Neuronal stem cell (in vitro differentiated cells): ENCODE data around the gene NTRK2.

Experiments
- DNase-seq: peaks from one replicate; pipeline ENCODE4 v3.0.0-alpha.2; 2013; ENCODE audit warnings: low spot score
- H2AFZ ChIP-seq: one replicate; pipeline ENCODE4 v1.6.1; 2013; ENCODE audit warnings: mild to moderate bottlenecking, low read length, inconsistent platforms
- H2AK5ac ChIP-seq: 2 replicates; pipeline ENCODE4 v1.6.1; 2013; ENCODE audit warnings: low read depth, mild to moderate bottlenecking, inconsistent platforms, low read length, moderate library complexity, mixed read lengths
- H2BK120ac ChIP-seq: 2 replicates; pipeline ENCODE4 v1.6.1; 2013; ENCODE audit warnings: low read depth, mild to moderate bottlenecking, inconsistent platforms, low read length, moderate library complexity, mixed read lengths
- H2BK12ac ChIP-seq: one replicate; pipeline ENCODE4 v1.6.1; 2013; ENCODE audit warnings: low read length, inconsistent platforms
- H2BK15ac ChIP-seq: 2 replicates; pipeline ENCODE4 v1.6.1; 2013; ENCODE audit warnings: mild to moderate bottlenecking, low read length, inconsistent platforms, mixed read lengths
- H2BK5ac ChIP-seq: one replicate; pipeline ENCODE4 v1.6.1; 2013; ENCODE audit warnings: inconsistent platforms, mild to moderate bottlenecking, low read length, moderate library complexity
- H3K14ac ChIP-seq: one replicate; pipeline ENCODE4 v1.6.1; 2013; ENCODE audit warnings: low read length, inconsistent platforms
- H3K18ac ChIP-seq: 2 replicates; pipeline ENCODE4 v1.6.1; 2013; ENCODE audit warnings: low read length, inconsistent platforms
- H3K23ac ChIP-seq: 2 replicates; pipeline ENCODE4 v1.6.1; 2013; ENCODE audit warnings: low read depth, mild to moderate bottlenecking, mixed read lengths, low read length, inconsistent platforms; ENCODE audit not compliant: poor library complexity
- H3K27ac ChIP-seq: replicated peaks from 3 replicates; pipeline ENCODE4 v1.5.1; 2013; ENCODE audit warnings: low read length, inconsistent platforms
- H3K27me3 ChIP-seq, 3 experiments: 2 replicates each; pipeline ENCODE4 v1.6.1; 2013; ENCODE audit warnings: low read length in 3 of 3, mild to moderate bottlenecking in 2 of 3, inconsistent platforms in 1 of 3, low read depth in 1 of 3, mixed read lengths in 1 of 3, moderate library complexity in 1 of 3; ENCODE audit not compliant: control insufficient read depth in 3 of 3, insufficient read depth in 3 of 3
- H3K36me3 ChIP-seq, 2 donors: replicated peaks in 1 of 2; 2 replicates each; pipeline ENCODE4 v1.6.1; 2013; ENCODE audit warnings: low read length in 2 of 2; ENCODE audit not compliant: control insufficient read depth in 2 of 2, insufficient read depth in 2 of 2
- H3K4ac ChIP-seq: 2 replicates; pipeline ENCODE4 v1.6.1; 2013; ENCODE audit warnings: inconsistent platforms, mild to moderate bottlenecking, low read length, moderate library complexity
- H3K4me1 ChIP-seq, 2 donors: 1 replicate in 1 of 2; 2 replicates in 1 of 2; pipeline ENCODE4 v1.6.1; 2013; ENCODE audit warnings: low read length in 2 of 2, low read depth in 1 of 2; ENCODE audit not compliant: control insufficient read depth in 2 of 2, insufficient read depth in 1 of 2
- H3K4me2 ChIP-seq: one replicate; pipeline ENCODE4 v1.6.1; 2013; ENCODE audit warnings: mild to moderate bottlenecking, low read length, inconsistent platforms; ENCODE audit not compliant: insufficient read depth, poor library complexity, severe bottlenecking
- H3K4me3 ChIP-seq, 2 donors: 2 replicates each; pipeline ENCODE4 v1.5.1; 2013; ENCODE audit warnings: low read length in 2 of 2, mild to moderate bottlenecking in 2 of 2, inconsistent platforms in 1 of 2, moderate library complexity in 1 of 2
- H3K79me1 ChIP-seq: one replicate; pipeline ENCODE4 v1.6.1; 2013; ENCODE audit warnings: low read depth, mild to moderate bottlenecking, inconsistent platforms, low read length, moderate library complexity
- H3K9ac ChIP-seq: one replicate; pipeline ENCODE4 v1.6.1; 2013; ENCODE audit warnings: mild to moderate bottlenecking, low read depth, low read length, inconsistent platforms; ENCODE audit not compliant: poor library complexity
- H3K9me3 ChIP-seq, 2 donors: replicated peaks in 1 of 2; 2 replicates each; pipeline versions ENCODE3 to v1.6.1; 2013; ENCODE audit warnings: low read length in 2 of 2, mild to moderate bottlenecking in 2 of 2, inconsistent platforms in 1 of 2, low read depth in 1 of 2, mixed read lengths in 1 of 2, moderate library complexity in 1 of 2; ENCODE audit not compliant: control insufficient read depth in 2 of 2, insufficient read depth in 1 of 2
- H4K8ac ChIP-seq: one replicate; pipeline ENCODE4 v1.6.1; 2013; ENCODE audit warnings: low read depth, mild to moderate bottlenecking, inconsistent platforms, low read length, moderate library complexity
- H4K91ac ChIP-seq: one replicate; pipeline ENCODE4 v1.6.1; 2013; ENCODE audit warnings: low read length, low read depth, mild to moderate bottlenecking, inconsistent platforms; ENCODE audit not compliant: poor library complexity
- WGBS, 2 donors: extraction: QIAGEN DNeasy Blood & Tissue Kit; methylation state at CpG; one replicate each; pipeline ENCODE4 v1.1.7; 2013; ENCODE audit warnings: missing lambda C conversion rate in 2 of 2, mixed read lengths in 1 of 2; ENCODE audit not compliant: insufficient read length in 2 of 2, insufficient replicate concordance in 1 of 2; ENCODE audit errors: extremely low coverage in 2 of 2; 5-methylcytosine and 5-hydroxymethylcytosine counted together

The NTRK2 gene

GRCh38 chr9:84671586-84672521, 2.3 kb downstream of the NTRK2 start:
- no peak overlapping the region for H2BK15ac ChIP-seq
- H2BK120ac ChIP-seq = no peak overlapping the region
- H3K27me3 ChIP-seq = peaks cover 19 to 52% (median 44%) of the 10 kb centered on the region in 3 experiments
- peaks cover 0 to 3% of the 10 kb centered on the region in 2 donors for H3K9me3 ChIP-seq
- WGBS, 2 donors = no CpG with 5 or more reads among the region's 9 CpGs
- H2AFZ ChIP-seq = no peak overlapping the region
- H3K36me3 ChIP-seq = no peaks in the 10 kb centered on the region
- no peak overlapping the region for H4K91ac ChIP-seq
- H3K79me1 ChIP-seq = no peaks in the 10 kb centered on the region
- peaks cover 8 to 14% of the 10 kb centered on the region in 2 donors for H3K4me1 ChIP-seq
- no peak overlapping the region for H3K4me2 ChIP-seq
- no peak overlapping the region for H4K8ac ChIP-seq
- no peak overlapping the region for H2BK5ac ChIP-seq
- H3K23ac ChIP-seq = no peak overlapping the region
- H3K4me3 ChIP-seq = no peak overlapping the region
- H2BK12ac ChIP-seq = no peak overlapping the region
- H3K18ac ChIP-seq = no peak overlapping the region
- no peak overlapping the region for H2AK5ac ChIP-seq
- DNase-seq = no peak
- H3K9ac ChIP-seq = no peak overlapping the region
- no peak overlapping the region for H3K14ac ChIP-seq
- H3K4ac ChIP-seq = no peak overlapping the region
- H3K27ac ChIP-seq = no peak overlapping the region

GRCh38 chr9:84673806-84674205, 4.3 kb downstream of the NTRK2 start:
- Histone ChIP-seq H3K18ac (no peak overlapping the region), H2BK5ac (no peak overlapping the region), H2AFZ (no peak overlapping the region), H3K23ac (no peak overlapping the region), H3K79me1 (no peaks in the 10 kb centered on the region), H2BK15ac (no peak overlapping the region), H3K4me3 (no peak overlapping the region), H3K4ac (no peak overlapping the region), H2AK5ac (no peak overlapping the region), H3K27me3 (peaks cover 19 to 40% (median 32%) of the 10 kb centered on the region in 3 experiments), H3K9ac (no peak overlapping the region), H3K4me2 (no peak overlapping the region), H2BK12ac (no peak overlapping the region), H3K36me3 (no peaks in the 10 kb centered on the region), H3K4me1 (peaks cover 5 to 12% of the 10 kb centered on the region in 2 donors), H4K91ac (no peak overlapping the region), H3K9me3 (no peaks in the 10 kb centered on the region), H3K27ac (no peak overlapping the region), H4K8ac (no peak overlapping the region), H2BK120ac (no peak overlapping the region), H3K14ac (no peak overlapping the region)
- DNase-seq = no peak
- no CpG with 5 or more reads among the region's 4 CpGs for WGBS, 2 donors

GRCh38 chr9:84677080-84677479, 7.6 kb downstream of the NTRK2 start:
- Histone ChIP-seq H2AFZ (no peak overlapping the region), H4K91ac (no peak overlapping the region), H3K79me1 (no peaks in the 10 kb centered on the region), H3K9ac (no peak overlapping the region), H3K9me3 (no peaks in the 10 kb centered on the region), H2BK12ac (no peak overlapping the region), H3K4me1 (no peaks in the 10 kb centered on the region), H3K4ac (no peak overlapping the region), H3K36me3 (no peaks in the 10 kb centered on the region), H3K23ac (no peak overlapping the region), H3K4me2 (no peak overlapping the region), H2BK120ac (no peak overlapping the region), H3K14ac (no peak overlapping the region), H2AK5ac (no peak overlapping the region), H2BK15ac (no peak overlapping the region), H4K8ac (no peak overlapping the region), H2BK5ac (no peak overlapping the region), H3K27me3 (peaks cover 0 to 8% (median under 1%) of the 10 kb centered on the region in 3 experiments), H3K18ac (no peak overlapping the region), H3K27ac (no peak overlapping the region), H3K4me3 (no peak overlapping the region)
- no CpG with 5 or more reads among the region's 5 CpGs for WGBS, 2 donors
- no peak for DNase-seq

- Histone ChIP-seq H3K9ac (no peak overlapping the region), H2AK5ac (no peak overlapping the region), H2BK120ac (no peak overlapping the region), H2BK15ac (no peak overlapping the region), H3K14ac (no peak overlapping the region), H3K18ac (no peak overlapping the region), H3K27me3 (no peaks in the 10 kb centered on the region), H3K27ac (no peak overlapping the region), H3K4me3 (no peak overlapping the region), H3K4ac (no peak overlapping the region), H3K36me3 (no peaks in the 10 kb centered on the region), H2AFZ (no peak overlapping the region), H4K8ac (no peak overlapping the region), H2BK5ac (no peak overlapping the region), H4K91ac (no peak overlapping the region), H3K4me1 (no peaks in the 10 kb centered on the region), H3K9me3 (no peaks in the 10 kb centered on the region), H3K23ac (no peak overlapping the region), H3K4me2 (no peak overlapping the region), H2BK12ac (no peak overlapping the region), H3K79me1 (no peaks in the 10 kb centered on the region)
- no peak for DNase-seq
- WGBS, 2 donors = no CpG with 5 or more reads among the region's 1 CpG
Measured at GRCh38 chr9:84679571-84679970, 10.0 kb downstream of the NTRK2 start.
